Retinal pigment epithelial cell (primary cell): ENCODE data around the gene TRIB2.
A peak's percentile ranks its signal among the peaks of the same experiment; 100 is the strongest.

Experiments
- DNase-seq: peaks from one replicate; pipeline ENCODE4 v3.0.0-alpha.2; 2010; ENCODE audit warnings: low read depth
- H3K4me3 ChIP-seq: 2 replicates; pipeline ENCODE4 v1.5.1; 2011; ENCODE audit warnings: mild to moderate bottlenecking, low read length, control low read depth, moderate library complexity
- CTCF ChIP-seq: conservative IDR thresholded peaks from 2 replicates; pipeline ENCODE4 v1.5.1; 2011; ENCODE audit warnings: low read depth, low read length, control low read depth, inconsistent platforms

The TRIB2 gene

GRCh38 chr2:12731701-12732280, 15.1 kb downstream of the TRIB2 start:
- DNase-seq, result no peak
- TF ChIP-seq CTCF, result no peak
- H3K4me3 ChIP-seq, result no peak overlapping the region

- TF ChIP-seq CTCF, result no peak
- DNase-seq, result no peak
These were observed 15.9 kb downstream of the TRIB2 start for GRCh38 chr2:12732651-12733050.

DNA sequence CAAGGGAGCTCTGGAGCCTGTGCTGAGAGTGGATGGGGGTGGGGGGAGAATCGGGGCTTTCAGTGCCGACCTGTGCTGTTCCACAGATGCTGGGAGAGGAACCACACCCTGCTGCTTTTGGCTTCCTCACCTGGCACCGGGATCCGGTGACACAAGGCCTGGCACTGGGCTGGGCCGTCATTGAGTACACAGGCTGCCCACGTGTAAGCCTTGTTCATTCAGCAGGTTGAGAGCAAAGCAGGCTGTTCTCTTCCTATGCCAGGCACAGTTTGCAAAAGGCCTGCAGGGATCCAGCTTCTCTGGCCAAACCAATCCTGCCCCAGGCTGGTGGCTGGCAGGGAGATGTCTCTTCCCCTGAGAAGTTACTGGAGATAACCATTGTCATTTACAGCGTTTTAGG, 17.1 kb downstream of the TRIB2 start:
- TF ChIP-seq CTCF, result no peak
- DNase-seq, result no peak
- H3K4me3 ChIP-seq, result no peak overlapping the region

More at GRCh38 chr2:12732651-12733050, 15.9 kb downstream of the TRIB2 start:
- H3K4me3 ChIP-seq, result no peak overlapping the region

DNA sequence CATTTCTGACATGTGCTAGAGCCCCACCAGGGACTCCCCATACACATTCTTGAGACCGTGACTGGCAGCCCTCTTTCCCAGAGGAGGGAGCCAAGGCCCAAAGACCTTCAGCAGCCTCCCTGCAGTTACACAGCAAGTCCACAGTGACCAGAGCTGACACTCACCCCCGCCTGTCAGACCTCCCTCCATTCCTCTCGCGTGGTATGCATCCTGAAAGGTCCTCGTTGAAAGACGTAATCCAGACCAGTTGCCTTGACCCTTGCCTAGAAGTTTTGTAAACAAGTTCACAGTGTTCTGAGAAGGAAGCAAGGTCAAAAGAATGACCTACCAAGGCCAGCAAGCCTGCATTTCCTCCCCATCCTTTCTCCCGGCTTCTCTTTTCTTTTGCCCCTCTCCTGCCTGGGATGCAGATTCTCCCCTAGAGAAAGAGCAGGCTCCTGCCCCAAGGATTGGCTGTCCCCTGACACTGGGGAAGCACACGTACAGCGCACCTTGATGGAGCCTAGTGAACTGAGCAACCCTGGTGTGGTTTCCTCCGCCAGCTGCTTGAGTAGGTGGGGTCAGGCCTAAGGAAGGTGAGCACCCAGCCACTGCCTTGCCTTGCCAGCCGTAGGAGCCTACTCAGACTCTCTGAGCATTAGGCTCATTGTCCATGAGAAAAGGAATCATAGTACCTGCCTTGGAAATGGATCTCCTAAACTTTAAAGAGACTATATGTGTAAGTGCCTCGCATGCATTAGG, 18.3 kb downstream of the TRIB2 start:
- H3K4me3 ChIP-seq, result no peak overlapping the region
- TF ChIP-seq CTCF, result no peak
- no peak for DNase-seq

DNA sequence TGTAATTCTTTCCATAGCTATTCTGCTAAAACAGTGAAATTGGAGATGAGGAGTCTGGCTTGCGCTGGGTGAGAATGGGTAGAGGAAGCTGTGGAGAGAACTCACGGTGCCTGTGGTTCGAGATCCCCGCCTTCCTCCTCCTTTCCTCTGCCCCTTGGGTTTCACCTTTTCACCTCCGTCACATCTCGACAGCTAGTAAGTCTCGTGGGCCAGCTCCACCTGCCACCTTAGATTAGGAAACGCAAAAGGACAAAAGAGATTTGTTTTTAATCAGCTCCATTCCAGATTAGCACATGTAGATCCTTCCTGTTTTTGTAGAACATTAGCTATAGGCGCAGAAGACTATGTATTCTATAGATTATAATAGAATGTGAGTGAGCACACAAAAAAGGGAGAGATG, 20.6 kb downstream of the TRIB2 start:
- no peak for DNase-seq
- no peak overlapping the region for H3K4me3 ChIP-seq
- TF ChIP-seq CTCF, result no peak

DNA sequence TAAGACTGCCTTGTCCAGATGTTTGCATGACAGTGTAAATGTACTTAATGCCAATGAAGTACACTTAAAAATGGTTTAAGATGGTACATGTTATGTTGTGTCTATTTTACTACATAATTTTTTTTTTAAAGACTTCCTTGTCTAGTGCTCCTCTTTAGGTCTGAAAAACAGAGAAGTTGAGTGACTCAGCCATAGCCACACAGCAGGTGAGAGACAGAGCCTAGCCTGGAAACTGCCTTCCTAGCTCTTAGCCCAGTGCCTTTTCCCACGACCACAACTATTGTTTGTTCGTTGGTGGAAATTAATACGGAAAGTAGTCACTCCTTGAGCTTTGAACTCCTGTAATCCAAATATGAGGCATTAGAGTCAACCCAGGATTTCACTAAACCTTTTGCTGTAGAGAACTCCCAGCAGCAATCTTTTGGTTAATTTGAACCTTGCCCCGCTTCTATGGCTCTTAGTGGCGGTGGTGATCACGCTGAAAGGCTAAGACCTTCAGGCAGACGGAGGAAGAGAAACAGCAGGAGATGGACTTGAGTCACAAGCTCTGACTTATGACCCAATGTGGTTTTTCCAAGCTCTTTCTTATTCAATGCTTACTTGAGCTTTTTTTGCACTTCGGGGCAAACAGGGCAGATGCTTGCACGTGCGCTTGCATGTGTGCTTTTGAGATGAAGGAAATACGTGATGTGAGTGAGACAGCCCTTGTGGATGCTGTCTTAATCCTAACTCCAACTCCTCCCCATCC, 21.2 kb downstream of the TRIB2 start:
- TF ChIP-seq CTCF, result no peak
- no peak overlapping the region for H3K4me3 ChIP-seq
- peak; percentile 56 for DNase-seq
